ENCODE data around the gene CAPNS1. TPM values are rescaled to one million over a fixed set of nuclear protein-coding genes. Genes with fewer than 3 reads are reported as not detected.
A peak's percentile ranks its signal among the peaks of the same experiment; 100 is the strongest.

The CAPNS1 gene
- total and polyA plus RNA-seq, 2 of the 13 experiments (the other 11 are each of a cell fraction or from before 2014, with no cell fraction given): 322 to 526 TPM

DNA sequence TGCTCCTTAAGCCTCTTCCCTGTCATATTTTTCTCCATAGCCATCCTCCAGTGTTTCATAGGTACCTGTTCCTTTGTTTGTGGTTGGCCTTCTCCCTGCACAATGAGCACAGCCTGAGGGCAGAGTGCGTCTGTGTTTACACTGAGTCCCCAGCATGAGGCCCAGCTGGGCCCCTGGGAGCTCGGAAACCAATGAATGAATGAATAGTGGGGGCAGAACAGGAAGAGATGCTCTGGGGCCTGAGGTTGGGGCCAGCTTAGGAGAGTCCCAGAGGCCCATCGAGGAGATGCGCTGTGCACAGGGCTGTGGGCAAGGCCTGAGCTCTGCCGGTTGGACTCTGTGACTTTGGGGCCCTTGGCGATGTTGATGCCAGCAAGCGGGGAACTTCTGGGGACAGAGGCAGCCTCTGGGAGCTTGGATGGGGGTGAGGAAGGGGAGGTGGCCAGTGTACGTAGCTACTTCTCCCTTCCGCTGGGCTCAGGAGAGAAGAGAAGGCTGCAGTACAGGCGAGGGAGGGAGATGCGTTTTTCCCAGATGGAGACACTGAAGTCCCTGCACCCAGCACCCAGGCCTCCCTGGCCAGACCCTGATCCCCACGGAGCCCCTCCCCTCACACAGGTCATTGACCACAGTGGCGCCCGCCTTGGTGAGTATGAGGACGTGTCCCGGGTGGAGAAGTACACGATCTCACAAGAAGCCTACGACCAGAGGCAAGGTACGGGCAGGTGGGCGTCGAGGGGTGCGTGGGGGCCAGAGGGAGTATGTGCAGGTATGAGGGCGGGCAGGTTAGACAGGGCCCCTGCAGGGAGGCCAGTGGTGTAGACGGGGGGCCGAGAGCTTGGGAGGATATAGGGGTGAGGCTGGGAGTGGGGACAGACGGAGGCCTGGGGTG, 19.5 kb upstream of the CAPNS1 start (continued):
- no peak for TF ChIP-seq NONO (IDR thresholded peaks at IDR 0.05)
- TF ChIP-seq NONO (CRISPR knock-in tag; conservative IDR thresholded peaks at IDR 0.05): peak; percentile 86
- TF ChIP-seq MEF2D (CRISPR knock-in tag; IDR thresholded peaks at IDR 0.05): peak; percentile 74
- TF ChIP-seq BRD4 (CRISPR knock-in tag; IDR thresholded peaks at IDR 0.05): no peak
- TF ChIP-seq, protein P1, sequence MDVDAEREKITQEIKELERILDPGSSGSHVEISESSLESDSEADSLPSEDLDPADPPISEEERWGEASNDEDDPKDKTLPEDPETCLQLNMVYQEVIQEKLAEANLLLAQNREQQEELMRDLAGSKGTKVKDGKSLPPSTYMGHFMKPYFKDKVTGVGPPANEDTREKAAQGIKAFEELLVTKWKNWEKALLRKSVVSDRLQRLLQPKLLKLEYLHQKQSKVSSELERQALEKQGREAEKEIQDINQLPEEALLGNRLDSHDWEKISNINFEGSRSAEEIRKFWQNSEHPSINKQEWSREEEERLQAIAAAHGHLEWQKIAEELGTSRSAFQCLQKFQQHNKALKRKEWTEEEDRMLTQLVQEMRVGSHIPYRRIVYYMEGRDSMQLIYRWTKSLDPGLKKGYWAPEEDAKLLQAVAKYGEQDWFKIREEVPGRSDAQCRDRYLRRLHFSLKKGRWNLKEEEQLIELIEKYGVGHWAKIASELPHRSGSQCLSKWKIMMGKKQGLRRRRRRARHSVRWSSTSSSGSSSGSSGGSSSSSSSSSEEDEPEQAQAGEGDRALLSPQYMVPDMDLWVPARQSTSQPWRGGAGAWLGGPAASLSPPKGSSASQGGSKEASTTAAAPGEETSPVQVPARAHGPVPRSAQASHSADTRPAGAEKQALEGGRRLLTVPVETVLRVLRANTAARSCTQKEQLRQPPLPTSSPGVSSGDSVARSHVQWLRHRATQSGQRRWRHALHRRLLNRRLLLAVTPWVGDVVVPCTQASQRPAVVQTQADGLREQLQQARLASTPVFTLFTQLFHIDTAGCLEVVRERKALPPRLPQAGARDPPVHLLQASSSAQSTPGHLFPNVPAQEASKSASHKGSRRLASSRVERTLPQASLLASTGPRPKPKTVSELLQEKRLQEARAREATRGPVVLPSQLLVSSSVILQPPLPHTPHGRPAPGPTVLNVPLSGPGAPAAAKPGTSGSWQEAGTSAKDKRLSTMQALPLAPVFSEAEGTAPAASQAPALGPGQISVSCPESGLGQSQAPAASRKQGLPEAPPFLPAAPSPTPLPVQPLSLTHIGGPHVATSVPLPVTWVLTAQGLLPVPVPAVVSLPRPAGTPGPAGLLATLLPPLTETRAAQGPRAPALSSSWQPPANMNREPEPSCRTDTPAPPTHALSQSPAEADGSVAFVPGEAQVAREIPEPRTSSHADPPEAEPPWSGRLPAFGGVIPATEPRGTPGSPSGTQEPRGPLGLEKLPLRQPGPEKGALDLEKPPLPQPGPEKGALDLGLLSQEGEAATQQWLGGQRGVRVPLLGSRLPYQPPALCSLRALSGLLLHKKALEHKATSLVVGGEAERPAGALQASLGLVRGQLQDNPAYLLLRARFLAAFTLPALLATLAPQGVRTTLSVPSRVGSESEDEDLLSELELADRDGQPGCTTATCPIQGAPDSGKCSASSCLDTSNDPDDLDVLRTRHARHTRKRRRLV (CRISPR knock-in tag; IDR thresholded peaks at IDR 0.05): peak; percentile 82
- no peak for TF ChIP-seq ARID2 (CRISPR knock-in tag; IDR thresholded peaks at IDR 0.05; ENCODE audit: borderline replicate concordance)
- no peak for TF ChIP-seq ZNF567 (CRISPR knock-in tag; IDR thresholded peaks at IDR 0.05; ENCODE audit: borderline replicate concordance)
- peak; percentile 44; the same call in 1 of the 2 replicates for TF ChIP-seq KDM2A (CRISPR knock-in tag; IDR thresholded peaks at IDR 0.05; ENCODE audit: borderline replicate concordance, low read depth)
- TF ChIP-seq CREB1 (IDR thresholded peaks at IDR 0.05): no peak
- TF ChIP-seq CREB1 (CRISPR knock-in tag; IDR thresholded peaks at IDR 0.05): peak; percentile 61
- peak; percentile 21; the same call in 1 of the 2 replicates for TF ChIP-seq NKX3-1 (CRISPR knock-in tag; IDR thresholded peaks at IDR 0.05)
- peak; percentile 68 for TF ChIP-seq PHF8 (CRISPR knock-in tag; IDR thresholded peaks at IDR 0.05)
- peak; percentile 68; the same call in 1 of the 2 replicates for TF ChIP-seq ZNF644 (CRISPR knock-in tag; IDR thresholded peaks at IDR 0.05; ENCODE audit: low read depth)
- TF ChIP-seq NFKBIZ (CRISPR knock-in tag; IDR thresholded peaks at IDR 0.05): peak; percentile 78
- TF ChIP-seq, protein P2, sequence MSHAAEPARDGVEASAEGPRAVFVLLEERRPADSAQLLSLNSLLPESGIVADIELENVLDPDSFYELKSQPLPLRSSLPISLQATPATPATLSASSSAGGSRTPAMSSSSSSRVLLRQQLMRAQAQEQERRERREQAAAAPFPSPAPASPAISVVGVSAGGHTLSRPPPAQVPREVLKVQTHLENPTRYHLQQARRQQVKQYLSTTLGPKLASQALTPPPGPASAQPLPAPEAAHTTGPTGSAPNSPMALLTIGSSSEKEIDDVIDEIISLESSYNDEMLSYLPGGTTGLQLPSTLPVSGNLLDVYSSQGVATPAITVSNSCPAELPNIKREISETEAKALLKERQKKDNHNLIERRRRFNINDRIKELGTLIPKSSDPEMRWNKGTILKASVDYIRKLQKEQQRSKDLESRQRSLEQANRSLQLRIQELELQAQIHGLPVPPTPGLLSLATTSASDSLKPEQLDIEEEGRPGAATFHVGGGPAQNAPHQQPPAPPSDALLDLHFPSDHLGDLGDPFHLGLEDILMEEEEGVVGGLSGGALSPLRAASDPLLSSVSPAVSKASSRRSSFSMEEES (CRISPR knock-in tag; IDR thresholded peaks at IDR 0.05): peak; percentile 72
- peak; percentile 41 for TF ChIP-seq PHF20 (CRISPR knock-in tag; IDR thresholded peaks at IDR 0.05)
- TF ChIP-seq SPEN (CRISPR knock-in tag; IDR thresholded peaks at IDR 0.05; ENCODE audit: low read depth): peak; percentile 83
- peak; percentile 51 to 82; a peak in 3 of 4 replicates for TF ChIP-seq EP300 (IDR thresholded peaks at IDR 0.05; ENCODE audit: low read depth in 2 of 2, low read length in 2 of 2)
- peak; percentile 82 for TF ChIP-seq EP300 (CRISPR knock-in tag; IDR thresholded peaks at IDR 0.05; ENCODE audit: borderline replicate concordance)
- TF ChIP-seq MIER3 (CRISPR knock-in tag; IDR thresholded peaks at IDR 0.05; ENCODE audit: borderline replicate concordance): peak; percentile 69; the same call in 1 of the 2 replicates
- peak; percentile 69; the same call in 1 of the 2 replicates for TF ChIP-seq PITX1 (CRISPR knock-in tag; IDR thresholded peaks at IDR 0.05)
- TF ChIP-seq ZNF20 (CRISPR knock-in tag; IDR thresholded peaks at IDR 0.05): 0 out of 2 replicates have a peak, but pooled peaks have one; percentile 57
- TF ChIP-seq ZSCAN9 (CRISPR knock-in tag; IDR thresholded peaks at IDR 0.05; ENCODE audit: borderline replicate concordance): peak; percentile 70; the same call in 1 of the 2 replicates
- peak; percentile 73 for TF ChIP-seq ZMYM4 (CRISPR knock-in tag; IDR thresholded peaks at IDR 0.05)
- no peak for TF ChIP-seq CEBPB (IDR thresholded peaks at IDR 0.05; ENCODE audit: borderline replicate concordance, low read depth, low read length)
- TF ChIP-seq ZNF562 (CRISPR knock-in tag; IDR thresholded peaks at IDR 0.05; ENCODE audit: borderline replicate concordance): no peak

Measured in HepG2 (cell line).